B cell (primary cell): Measurements from ENCODE around the gene TTC38. TPM values are rescaled to one million over a fixed set of nuclear protein-coding genes. Genes with fewer than 3 reads are reported as not detected.

Experiments
- ATAC-seq: fragments of 200-7000 bp; cut with Tn5 transposase; one replicate; pipeline ENCODE4 v1.10.0; 2021; ENCODE audit warnings: low read depth, mild to moderate bottlenecking, moderate number of reproducible peaks, moderate library complexity
- CTCF ChIA-PET: fragments of 350-600 bp; sonication (Branson Sonifier 250); formaldehyde crosslinking; loops from one replicate; lab custom pipeline; 2021; ENCODE audit warnings: antibody characterized with exemption, inconsistent platforms; lab: Charles Lee
- POLR2A ChIA-PET: fragments of 350-600 bp; sonication (Branson Sonifier 250); formaldehyde crosslinking; loops from one replicate; lab custom pipeline; 2021; ENCODE audit warnings: antibody characterized with exemption; lab: Charles Lee
- DNase-seq: peaks from one replicate; pipeline ENCODE4 v3.0.0; 2013
- H2AFZ ChIP-seq: 2 replicates; pipeline ENCODE4 v1.6.1; 2012; ENCODE audit warnings: mild to moderate bottlenecking, low read depth, low read length; ENCODE audit not compliant: insufficient read depth, poor library complexity, severe bottlenecking
- H3K27ac ChIP-seq, 2 donors: 1 replicate in 1 of 2; 2 replicates in 1 of 2; pipeline ENCODE4 v1.5.1; 2012 to 2013; ENCODE audit warnings: low read length in 2 of 2, mild to moderate bottlenecking in 2 of 2, moderate library complexity in 1 of 2
- H3K27me3 ChIP-seq, 4 experiments: fragments of 200-600 bp in 1 of 4; sonication (generic) in 1 of 4; replicated peaks in 1 of 4; 1 replicate in 2 of 4; 2 replicates in 2 of 4; pipeline versions ENCODE4 v1.6.1 to v1.7.0; 2013 to 2016; ENCODE audit warnings: low read length in 3 of 4, mild to moderate bottlenecking in 2 of 4, mixed read lengths in 1 of 4, moderate library complexity in 1 of 4; ENCODE audit not compliant: insufficient read depth in 4 of 4, control insufficient read depth in 3 of 4; ENCODE audit errors: control extremely low read depth in 1 of 4
- H3K36me3 ChIP-seq, 2 experiments: replicated peaks in 1 of 2; 1 replicate in 1 of 2; 2 replicates in 1 of 2; pipeline versions ENCODE4 v1.6.1 to v1.7.1; 2013; ENCODE audit warnings: low read length in 1 of 2; ENCODE audit not compliant: insufficient read depth in 2 of 2, control insufficient read depth in 1 of 2; ENCODE audit errors: control extremely low read depth in 1 of 2, extremely low read depth in 1 of 2
- H3K4me1 ChIP-seq, 2 donors: fragments of 200-600 bp in 1 of 2; sonication (generic) in 1 of 2; 1 replicate in 1 of 2; 2 replicates in 1 of 2; pipeline versions ENCODE4 v1.5.1 to v1.6.1; 2013 to 2017; ENCODE audit warnings: low read length in 2 of 2; ENCODE audit not compliant: control insufficient read depth in 2 of 2, insufficient read depth in 2 of 2
- H3K4me2 ChIP-seq: replicated peaks from 2 replicates; pipeline ENCODE3; 2012; ENCODE audit warnings: mild to moderate bottlenecking, low read depth, low read length; ENCODE audit not compliant: poor library complexity, severe bottlenecking
- H3K4me3 ChIP-seq, 5 experiments: fragments of 200-600 bp in 1 of 5; sonication (generic) in 1 of 5; 1 replicate in 3 of 5; 2 replicates in 2 of 5; pipeline versions ENCODE4 v1.5.1 to v1.7.0; 2011 to 2016; ENCODE audit warnings: low read length in 4 of 5, mild to moderate bottlenecking in 4 of 5, low read depth in 2 of 5, control low read depth in 1 of 5, moderate library complexity in 1 of 5; ENCODE audit not compliant: insufficient read depth in 1 of 5; ENCODE audit errors: control extremely low read depth in 1 of 5, extremely low read depth in 1 of 5
- H3K79me2 ChIP-seq: fragments of 200-600 bp; sonication (generic); one replicate; pipeline ENCODE4 v1.6.0; 2016; ENCODE audit warnings: low read length; ENCODE audit not compliant: control insufficient read depth, insufficient read depth
- H3K9ac ChIP-seq: fragments of 200-600 bp; sonication (generic); 2 replicates; pipeline ENCODE4 v1.6.1; 2017; ENCODE audit warnings: mild to moderate bottlenecking, low read length, moderate library complexity
- H3K9me3 ChIP-seq, 3 donors: one replicate each; pipeline versions ENCODE4 v1.6.1 to v1.7.1; 2013; ENCODE audit warnings: low read length in 2 of 3; ENCODE audit not compliant: control insufficient read depth in 2 of 3, insufficient read depth in 1 of 3; ENCODE audit errors: control extremely low read depth in 1 of 3
- H4K20me1 ChIP-seq: 2 replicates; pipeline ENCODE4 v1.6.0; 2012; ENCODE audit warnings: mild to moderate bottlenecking, low read length; ENCODE audit not compliant: insufficient read depth, control insufficient read depth, poor library complexity, severe bottlenecking
- H3K27ac Mint-ChIP-seq: one replicate; pipeline ENCODE4 v1.8.0; 2021; ENCODE audit warnings: mixed read lengths
- H3K27me3 Mint-ChIP-seq: one replicate; pipeline ENCODE4 v1.8.0; 2021; ENCODE audit warnings: mixed read lengths
- H3K4me1 Mint-ChIP-seq: one replicate; pipeline ENCODE4 v1.8.0; 2021; ENCODE audit warnings: mixed read lengths
- H3K4me3 Mint-ChIP-seq: one replicate; pipeline ENCODE4 v1.8.0; 2021; ENCODE audit warnings: mixed read lengths
- H3K9me3 Mint-ChIP-seq: one replicate; pipeline ENCODE4 v1.8.0; 2022; ENCODE audit warnings: mixed read lengths; ENCODE audit not compliant: insufficient read depth
- EZH2 ChIP-seq: IDR thresholded peaks from 2 replicates; pipeline ENCODE4 v1.6.1; 2012; ENCODE audit warnings: borderline replicate concordance, low read depth, mild to moderate bottlenecking, moderate library complexity, low read length; ENCODE audit not compliant: insufficient read depth, poor library complexity, severe bottlenecking
- WGBS: methylation state at CpG from one replicate; pipeline ENCODE4 v1.1.5; 2013; ENCODE audit warnings: missing lambda C conversion rate; ENCODE audit not compliant: insufficient coverage; 5-methylcytosine and 5-hydroxymethylcytosine counted together
- intact Hi-C: fragments of 100-400 bp; cut with micrococcal nuclease; formaldehyde crosslinking; loops from one replicate; pipeline ENCODE4 v1.10.0; 2022
- polyA plus RNA-seq: library from polyadenylated mRNA; depleted of rRNA; stranded (reverse); fragments of >200 nt; gene quantifications from 2 replicates; pipeline ENCODE4 v1.2.3, GENCODE V29; 2012
- total RNA-seq, 2 donors: library from RNA; stranded (reverse); fragments of 120-200 nt in 1 of 2; gene quantifications; 1 replicate in 1 of 2; 2 replicates in 1 of 2; pipeline versions ENCODE4 v1.2.3 to v1.2.4, GENCODE V29; 2013 to 2022
- TF ChIP-seq, protein P1 (sequence below): fragments of 200-600 bp; IDR thresholded peaks from one replicate; pipeline ENCODE4 v1.8.0; 2022; ENCODE audit warnings: antibody characterized with exemption, mild to moderate bottlenecking

Gene TTC38
- total and polyA plus RNA-seq, 2 donors (not counting 1 experiment from before 2014, with no cell fraction given) = 10.8 to 13.3 TPM

DNA sequence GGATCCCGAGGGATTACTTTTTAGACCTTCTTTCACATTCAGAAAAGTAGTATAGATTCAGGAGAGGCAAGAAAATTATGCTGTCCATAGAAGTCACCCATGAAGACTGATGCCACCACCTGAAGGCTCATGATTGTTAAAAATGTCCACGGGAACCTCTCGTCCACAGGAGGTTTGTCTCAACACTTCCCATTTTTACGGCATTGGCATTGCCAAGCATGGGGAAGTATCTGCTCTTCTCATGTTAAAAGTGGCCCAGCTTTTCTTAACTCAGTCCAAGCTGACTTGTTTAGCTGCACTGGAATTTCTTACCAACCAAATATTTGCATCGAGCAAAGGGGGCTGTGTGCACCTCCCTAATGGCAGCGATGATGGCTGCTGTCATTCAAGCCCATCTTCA lies 27.3 kb upstream of the TTC38 start:
- no peak for ATAC-seq
- no peak overlapping the region for H2AFZ ChIP-seq

DNA sequence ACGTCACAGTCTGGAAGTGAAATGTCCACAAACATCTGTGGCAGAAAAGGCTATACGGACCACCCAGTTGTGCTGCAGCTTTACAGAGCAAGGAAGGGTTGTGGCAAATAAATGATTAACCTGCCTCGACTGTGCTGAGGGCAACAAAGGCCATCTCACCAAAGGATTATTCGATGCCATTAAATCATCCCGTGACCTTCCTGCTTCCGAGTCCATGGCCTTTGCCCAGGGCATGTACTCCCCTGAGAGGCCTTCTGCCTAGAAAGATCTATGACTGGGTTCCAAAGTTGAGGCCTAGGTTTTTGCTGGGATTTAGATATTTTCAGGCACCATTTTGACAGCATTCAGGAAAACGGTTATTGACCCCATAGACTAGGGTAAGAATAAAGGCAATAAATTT lies 26.9 kb upstream of the TTC38 start:
- TF ChIP-seq EZH2 = no peak
- TF ChIP-seq, protein P1, sequence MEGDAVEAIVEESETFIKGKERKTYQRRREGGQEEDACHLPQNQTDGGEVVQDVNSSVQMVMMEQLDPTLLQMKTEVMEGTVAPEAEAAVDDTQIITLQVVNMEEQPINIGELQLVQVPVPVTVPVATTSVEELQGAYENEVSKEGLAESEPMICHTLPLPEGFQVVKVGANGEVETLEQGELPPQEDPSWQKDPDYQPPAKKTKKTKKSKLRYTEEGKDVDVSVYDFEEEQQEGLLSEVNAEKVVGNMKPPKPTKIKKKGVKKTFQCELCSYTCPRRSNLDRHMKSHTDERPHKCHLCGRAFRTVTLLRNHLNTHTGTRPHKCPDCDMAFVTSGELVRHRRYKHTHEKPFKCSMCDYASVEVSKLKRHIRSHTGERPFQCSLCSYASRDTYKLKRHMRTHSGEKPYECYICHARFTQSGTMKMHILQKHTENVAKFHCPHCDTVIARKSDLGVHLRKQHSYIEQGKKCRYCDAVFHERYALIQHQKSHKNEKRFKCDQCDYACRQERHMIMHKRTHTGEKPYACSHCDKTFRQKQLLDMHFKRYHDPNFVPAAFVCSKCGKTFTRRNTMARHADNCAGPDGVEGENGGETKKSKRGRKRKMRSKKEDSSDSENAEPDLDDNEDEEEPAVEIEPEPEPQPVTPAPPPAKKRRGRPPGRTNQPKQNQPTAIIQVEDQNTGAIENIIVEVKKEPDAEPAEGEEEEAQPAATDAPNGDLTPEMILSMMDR = no peak
- 83% methylated on average over 6 of the region's 7 CpGs for WGBS
- no peak for ATAC-seq
- no peak overlapping the region for H3K4me3 Mint-ChIP-seq
- DNase-seq = no peak
- Histone ChIP-seq H3K27ac (no peak overlapping the region), H3K79me2 (no peaks in the 10 kb centered on the region), H2AFZ (no peak overlapping the region), H4K20me1 (no peaks in the 10 kb centered on the region), H3K9me3 (no peaks in the 10 kb centered on the region), H3K4me3 (no peak overlapping the region), H3K27me3 (no peaks in the 10 kb centered on the region), H3K36me3 (peaks cover 0 to 9% of the 10 kb centered on the region in 2 experiments), H3K4me1 (peaks cover 18 to 23% of the 10 kb centered on the region in 2 donors), H3K4me2 (no peak overlapping the region), H3K9ac (no peak overlapping the region)
- POLR2A ChIA-PET = no interaction called here
- H3K27me3 Mint-ChIP-seq = no peaks in the 10 kb centered on the region
- H3K9me3 Mint-ChIP-seq = no peaks in the 10 kb centered on the region
- peaks cover 21% of the 10 kb centered on the region for H3K4me1 Mint-ChIP-seq
- intact Hi-C loops = no loop called here
- no peak overlapping the region for H3K27ac Mint-ChIP-seq
- CTCF ChIA-PET = no interaction called here

More for the DNA sequence above, 27.3 kb upstream of the TTC38 start:
- TF ChIP-seq, protein P1 = no peak
- TF ChIP-seq EZH2 = no peak
- Mint-ChIP-seq H3K9me3 (no peaks in the 10 kb centered on the region), H3K27me3 (no peaks in the 10 kb centered on the region), H3K27ac (no peak overlapping the region), H3K4me1 (peaks cover 21% of the 10 kb centered on the region), H3K4me3 (peak overlapping the region; percentile 13)
- ChIA-PET CTCF (no interaction called here), POLR2A (no interaction called here)
- Histone ChIP-seq H3K4me2 (peak overlapping the region; percentile 45), H3K4me3 (no peak overlapping the region), H3K36me3 (peaks cover 0 to 11% of the 10 kb centered on the region in 2 experiments), H3K9me3 (no peaks in the 10 kb centered on the region), H3K9ac (no peak overlapping the region), H4K20me1 (no peaks in the 10 kb centered on the region), H3K4me1 (peaks cover 18 to 23% of the 10 kb centered on the region in 2 donors), H3K27me3 (no peaks in the 10 kb centered on the region), H3K79me2 (no peaks in the 10 kb centered on the region), H3K27ac (no peak overlapping the region)
- no peak for DNase-seq
- intact Hi-C loops = no loop called here
- WGBS = 51% methylated on average over 5 of the region's 6 CpGs
